WERI-Rb-1 (cell line): ENCODE measurements around the gene YTHDC2.
A peak's percentile ranks its signal among the peaks of the same experiment; 100 is the strongest.

Experiments used
- DNase-seq: peaks from one replicate; pipeline ENCODE4 v3.0.0-alpha.2; 2020
- H3K27ac ChIP-seq: fragments of 250-450 bp; sonication (Bioruptor Pico); 2 replicates; pipeline ENCODE4 v1.5.1; 2020; ENCODE audit warnings: mild to moderate bottlenecking, moderate library complexity
- H3K27me3 ChIP-seq: fragments of 250-450 bp; sonication (Bioruptor Pico); 2 replicates; pipeline ENCODE4 v1.5.1; 2021; ENCODE audit warnings: mild to moderate bottlenecking, low read depth, moderate library complexity; ENCODE audit not compliant: insufficient read depth, severe bottlenecking
- H3K36me3 ChIP-seq: fragments of 250-450 bp; sonication (Bioruptor Pico); 2 replicates; pipeline ENCODE4 v1.5.1; 2020; ENCODE audit warnings: mild to moderate bottlenecking, moderate library complexity
- H3K4me3 ChIP-seq: 2 replicates; pipeline ENCODE4 v1.5.1; 2011; ENCODE audit warnings: low read depth, mild to moderate bottlenecking, control low read depth, low read length
- H3K9me3 ChIP-seq: fragments of 250-450 bp; sonication (Bioruptor Pico); 2 replicates; pipeline ENCODE4 v1.5.1; 2021; ENCODE audit warnings: mild to moderate bottlenecking, moderate library complexity; ENCODE audit not compliant: severe bottlenecking
- TF ChIP-seq, protein P1 (sequence below): IDR thresholded peaks from 2 replicates; pipeline ENCODE4 v1.5.1; 2011; ENCODE audit warnings: low read depth, mild to moderate bottlenecking, control low read depth, inconsistent platforms, low read length

The YTHDC2 gene

DNA sequence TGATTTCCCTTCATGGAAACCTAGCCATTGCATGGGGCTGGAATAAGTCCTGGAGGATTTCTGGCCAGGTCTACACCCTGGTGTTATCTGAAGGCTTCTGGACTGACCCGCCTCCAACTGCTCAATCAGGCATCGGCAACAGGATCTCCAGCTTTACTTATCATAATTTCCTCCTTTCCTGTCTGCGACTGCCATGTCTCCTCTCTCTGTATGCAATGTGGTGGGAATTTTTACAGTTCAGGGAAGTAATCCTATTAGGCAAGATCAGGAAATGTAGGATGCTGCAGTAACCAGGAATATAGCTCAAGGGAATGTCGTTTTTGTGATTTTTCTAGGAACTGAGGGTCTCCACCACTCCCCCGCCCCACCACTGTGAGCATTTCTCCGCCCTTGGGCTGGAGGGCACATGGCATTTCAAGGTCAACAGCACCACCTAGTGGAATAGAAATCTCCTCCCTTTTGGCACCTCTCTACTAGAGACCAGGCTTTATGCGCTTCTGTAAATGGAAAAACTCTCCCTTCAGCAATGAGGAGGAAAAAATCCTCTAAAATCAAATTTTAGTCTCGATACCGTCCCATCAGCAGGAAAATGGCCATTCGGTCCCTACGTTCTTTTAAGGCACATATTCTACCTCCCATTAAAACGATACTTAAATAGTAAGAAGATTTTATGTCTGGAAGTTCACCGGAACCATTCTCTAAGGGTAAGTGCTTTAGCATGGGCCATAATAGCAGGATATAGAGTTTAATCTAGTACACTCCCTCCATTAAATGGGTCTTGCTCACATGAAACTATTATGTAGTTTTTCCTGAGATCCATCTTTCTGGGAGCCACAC lies 93.0 kb downstream of the YTHDC2 start:
- Histone ChIP-seq H3K27me3 (no peaks in the 10 kb centered on the region), H3K9me3 (peaks cover 7% of the 10 kb centered on the region), H3K27ac (no peak overlapping the region), H3K36me3 (no peaks in the 10 kb centered on the region), H3K4me3 (peak overlapping the region; percentile 35)
- TF ChIP-seq, protein P1, sequence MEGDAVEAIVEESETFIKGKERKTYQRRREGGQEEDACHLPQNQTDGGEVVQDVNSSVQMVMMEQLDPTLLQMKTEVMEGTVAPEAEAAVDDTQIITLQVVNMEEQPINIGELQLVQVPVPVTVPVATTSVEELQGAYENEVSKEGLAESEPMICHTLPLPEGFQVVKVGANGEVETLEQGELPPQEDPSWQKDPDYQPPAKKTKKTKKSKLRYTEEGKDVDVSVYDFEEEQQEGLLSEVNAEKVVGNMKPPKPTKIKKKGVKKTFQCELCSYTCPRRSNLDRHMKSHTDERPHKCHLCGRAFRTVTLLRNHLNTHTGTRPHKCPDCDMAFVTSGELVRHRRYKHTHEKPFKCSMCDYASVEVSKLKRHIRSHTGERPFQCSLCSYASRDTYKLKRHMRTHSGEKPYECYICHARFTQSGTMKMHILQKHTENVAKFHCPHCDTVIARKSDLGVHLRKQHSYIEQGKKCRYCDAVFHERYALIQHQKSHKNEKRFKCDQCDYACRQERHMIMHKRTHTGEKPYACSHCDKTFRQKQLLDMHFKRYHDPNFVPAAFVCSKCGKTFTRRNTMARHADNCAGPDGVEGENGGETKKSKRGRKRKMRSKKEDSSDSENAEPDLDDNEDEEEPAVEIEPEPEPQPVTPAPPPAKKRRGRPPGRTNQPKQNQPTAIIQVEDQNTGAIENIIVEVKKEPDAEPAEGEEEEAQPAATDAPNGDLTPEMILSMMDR, result peak; percentile 67
- DNase-seq, result peak; percentile 65

DNA sequence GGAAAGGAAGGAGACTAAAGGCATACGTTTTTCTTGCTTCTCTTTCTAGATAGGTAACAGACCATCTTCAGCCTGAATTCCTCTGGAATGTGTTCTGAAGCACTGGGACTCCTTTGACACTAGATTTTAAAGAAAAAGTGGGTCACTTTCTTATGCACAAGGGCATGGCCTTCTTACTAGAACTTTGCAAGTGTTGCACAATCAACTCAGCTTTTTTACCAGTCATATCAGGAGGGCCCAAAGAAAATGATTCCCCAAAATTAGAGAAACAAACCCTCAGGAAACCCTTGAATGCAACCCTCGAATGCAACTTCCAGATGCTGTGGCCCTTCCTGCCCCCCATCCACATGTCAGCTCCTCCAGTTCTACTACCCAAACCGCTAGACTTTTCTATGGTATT lies 93.9 kb downstream of the YTHDC2 start:
- H3K4me3 ChIP-seq, result no peak overlapping the region
- no peak overlapping the region for H3K27ac ChIP-seq
- H3K27me3 ChIP-seq, result no peaks in the 10 kb centered on the region
- TF ChIP-seq, protein P1, result no peak
- H3K9me3 ChIP-seq, result peaks cover 7% of the 10 kb centered on the region
- no peak for DNase-seq
- no peaks in the 10 kb centered on the region for H3K36me3 ChIP-seq

DNA sequence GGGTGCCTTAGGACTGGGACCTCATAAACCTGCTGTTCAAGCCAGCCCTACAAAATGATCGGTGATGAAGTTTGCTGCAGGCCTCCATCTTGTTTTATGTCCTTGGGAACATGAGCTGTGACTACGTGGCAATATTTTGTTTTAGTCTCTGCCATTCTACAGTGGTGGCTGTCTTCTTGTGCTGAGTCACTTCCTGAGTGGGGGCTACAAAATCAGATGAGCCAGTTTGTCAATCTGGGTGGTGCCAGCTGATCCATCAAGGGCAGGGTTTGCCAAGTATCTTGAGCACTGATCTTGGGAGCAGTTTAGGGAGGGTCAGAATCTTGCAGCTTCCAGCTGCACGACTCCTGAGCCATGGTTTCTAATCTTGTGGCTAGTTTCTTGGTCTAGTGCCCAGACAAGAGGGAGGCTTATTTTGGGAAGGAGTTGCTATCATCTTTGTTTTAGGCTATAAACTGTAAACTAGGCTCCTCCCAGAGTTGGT lies 94.7 kb downstream of the YTHDC2 start:
- Histone ChIP-seq H3K36me3 (no peaks in the 10 kb centered on the region), H3K4me3 (no peak overlapping the region), H3K9me3 (peaks cover 7% of the 10 kb centered on the region), H3K27me3 (no peaks in the 10 kb centered on the region), H3K27ac (peak overlapping the region; percentile 23; the same call in 1 of the 2 replicates)
- DNase-seq, result peak; percentile 17
- TF ChIP-seq, protein P1, result no peak

DNA sequence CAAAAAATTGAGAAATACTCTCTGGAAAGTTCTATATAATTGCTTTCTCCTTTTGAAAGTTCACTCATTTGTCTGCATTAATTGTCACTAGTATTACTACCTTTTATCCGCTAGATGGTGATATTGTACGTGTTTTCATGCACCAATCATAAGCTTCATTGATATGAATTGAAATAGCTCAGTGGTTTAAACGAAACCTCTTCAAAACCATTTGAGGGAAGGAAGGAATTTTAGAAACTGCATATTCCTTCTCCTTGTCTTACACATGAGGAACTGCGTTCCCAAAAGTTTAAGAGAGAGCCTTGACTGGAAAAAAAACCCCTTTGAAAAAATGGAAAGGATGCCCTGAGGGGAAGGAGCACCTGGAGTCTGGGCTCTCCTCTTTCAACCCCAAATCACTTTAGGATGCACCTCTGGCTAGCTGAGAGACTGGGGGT lies 98.6 kb downstream of the YTHDC2 start:
- no peak overlapping the region for H3K27ac ChIP-seq
- no peaks in the 10 kb centered on the region for H3K27me3 ChIP-seq
- DNase-seq, result no peak
- TF ChIP-seq, protein P1, result no peak
- peaks cover 7% of the 10 kb centered on the region for H3K9me3 ChIP-seq
- H3K4me3 ChIP-seq, result no peak overlapping the region
- H3K36me3 ChIP-seq, result no peaks in the 10 kb centered on the region

DNA sequence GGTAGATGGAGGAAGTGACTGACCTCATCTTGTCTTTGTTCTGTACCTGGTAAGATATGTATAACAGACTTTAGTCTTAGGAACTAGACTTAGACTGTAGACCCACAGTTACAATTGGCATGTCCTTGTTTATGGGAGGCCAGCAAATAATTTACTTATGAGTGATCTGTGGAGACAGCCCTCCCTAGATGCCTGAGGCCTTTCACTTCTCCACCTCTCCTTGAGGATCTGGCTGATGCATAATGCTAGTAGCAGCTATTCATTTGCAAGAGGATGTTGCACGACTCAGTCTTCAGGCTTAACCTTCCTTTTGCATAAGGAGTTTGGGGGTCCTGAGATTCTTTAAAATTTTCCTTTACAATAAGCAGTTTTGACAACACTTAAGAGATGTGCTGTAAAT lies 100.7 kb downstream of the YTHDC2 start:
- Histone ChIP-seq H3K27me3 (no peaks in the 10 kb centered on the region), H3K4me3 (no peak overlapping the region)
- no peak for DNase-seq

More for the DNA sequence above, 100.7 kb downstream of the YTHDC2 start:
- Histone ChIP-seq H3K27ac (no peak overlapping the region), H3K9me3 (peaks cover 7% of the 10 kb centered on the region), H3K36me3 (no peaks in the 10 kb centered on the region)
- TF ChIP-seq, protein P1, result no peak
